PC-9 (cell line): ENCODE data around the gene KRTAP10-3.

Source experiments
- CTCF ChIP-seq: fragments of 200-600 bp; sonication (generic); conservative IDR thresholded peaks from 2 replicates; pipeline ENCODE4 v1.6.1; 2017; ENCODE audit warnings: mixed run types, antibody characterized with exemption, mild to moderate bottlenecking, moderate library complexity
- EZH2 ChIP-seq: fragments of 200-600 bp; sonication (generic); IDR thresholded peaks from 2 replicates; pipeline ENCODE4 v1.8.0; 2017; ENCODE audit warnings: antibody characterized with exemption, low read depth

GRCh38 chr21:44593598-44594405 lies 35.2 kb upstream of the KRTAP10-3 start:
- TF ChIP-seq CTCF (no peak), EZH2 (no peak)
